K562 (cell line): Measurements from ENCODE around the gene MUSTN1. TPM values are rescaled to one million over a fixed set of nuclear protein-coding genes. Genes with fewer than 3 reads are reported as not detected.

Experiments
- ATAC-seq: fragments of 200-7000 bp; cut with Tn5 transposase; 3 replicates; pipeline ENCODE4 v1.9.1; 2020; ENCODE audit warnings: moderate library complexity
- BruUV-seq: library from RNA; stranded (reverse); fragments of 400-500 nt; replicated peaks from 2 replicates; lab custom pipeline; 2021; lab: Mats Ljungman, UMichigan
- CTCF ChIA-PET: fragments of 300-600 bp; formaldehyde crosslinking; extraction: SDS; loops from one replicate; lab custom pipeline; 2021; ENCODE audit warnings: low intra/inter-chr PET ratio; lab: Yijun Ruan, JAX
- POLR2A ChIA-PET: fragments of 300-600, 350-650 bp; sonication (Branson Sonifier 250); formaldehyde crosslinking; extraction: SDS; loops from one replicate; lab custom pipeline; 2021; ENCODE audit warnings: antibody characterized with exemption, inconsistent platforms; lab: Yijun Ruan, JAX
- DNase-seq, 4 experiments: peaks; one replicate each; pipeline versions ENCODE4 v3.0.0 to v3.0.0-alpha.2; 2011 to 2018; ENCODE audit warnings: low spot score in 3 of 4, mixed read lengths in 3 of 4; ENCODE audit errors: extremely low read depth in 1 of 4
- FAIRE-seq: peaks from 2 replicates; lab custom pipeline; 2011; peaks lifted over from hg19 to GRCh38; lab: Jason Lieb, UNC
- H2AFZ ChIP-seq: 2 replicates; pipeline ENCODE4 v1.6.0; 2011; ENCODE audit warnings: low read depth, low read length, control low read depth, inconsistent platforms
- H3K27ac ChIP-seq: fragments of 200-600 bp; 3 replicates; pipeline ENCODE4 v1.8.0; 2011; ENCODE audit warnings: low read depth, mild to moderate bottlenecking, control low read depth, inconsistent platforms, low read length, moderate library complexity, mixed read lengths; ENCODE audit errors: extremely low read depth
- H3K27me3 ChIP-seq, 2 experiments: fragments of 300-600 bp in 1 of 2; 2 replicates in 1 of 2; 3 replicates in 1 of 2; pipeline versions ENCODE4 v1.6.0 to v1.8.0; 2011; ENCODE audit warnings: inconsistent platforms in 2 of 2, low read length in 2 of 2, mild to moderate bottlenecking in 1 of 2, mixed read lengths in 1 of 2, moderate library complexity in 1 of 2; ENCODE audit not compliant: control insufficient read depth in 2 of 2, insufficient read depth in 2 of 2
- H3K36me3 ChIP-seq: fragments of 300-600 bp; 3 replicates; pipeline ENCODE4 v1.8.0; 2011; ENCODE audit warnings: mild to moderate bottlenecking, low read length, inconsistent platforms; ENCODE audit not compliant: control insufficient read depth, insufficient read depth
- H3K4me1 ChIP-seq, 2 experiments: fragments of 200-600 bp in 1 of 2; replicated peaks in 1 of 2; 2 replicates in 1 of 2; 3 replicates in 1 of 2; pipeline versions ENCODE4 v1.5.1 to v1.8.0; 2011; ENCODE audit warnings: inconsistent platforms in 2 of 2, low read length in 2 of 2, mild to moderate bottlenecking in 1 of 2, mixed read lengths in 1 of 2, moderate library complexity in 1 of 2; ENCODE audit not compliant: control insufficient read depth in 2 of 2, insufficient read depth in 2 of 2
- H3K4me2 ChIP-seq: 2 replicates; pipeline ENCODE4 v1.6.1; 2011; ENCODE audit warnings: low read length, control low read depth, inconsistent platforms, mixed read lengths; ENCODE audit not compliant: insufficient read depth
- H3K4me3 ChIP-seq: fragments of 200-600 bp; sonication (generic), shearing (Covaris generic); 2 replicates; pipeline ENCODE4 v1.5.1; 2016; ENCODE audit warnings: control low read depth, inconsistent platforms
- H3K79me2 ChIP-seq: fragments of 200-600 bp; 3 replicates; pipeline ENCODE4 v1.8.0; 2011; ENCODE audit warnings: low read length, inconsistent platforms; ENCODE audit not compliant: control insufficient read depth, insufficient read depth
- H3K9ac ChIP-seq, 2 experiments: 2 replicates each; pipeline versions ENCODE4 v1.6.0 to v1.6.1; 2011; ENCODE audit warnings: low read depth in 2 of 2, low read length in 2 of 2, control low read depth in 1 of 2, inconsistent platforms in 1 of 2, mild to moderate bottlenecking in 1 of 2, mixed read lengths in 1 of 2; ENCODE audit not compliant: insufficient read depth in 1 of 2
- H3K9me1 ChIP-seq: one replicate; pipeline ENCODE4 v1.6.0; 2011; ENCODE audit warnings: inconsistent platforms, mild to moderate bottlenecking, low read length, moderate library complexity; ENCODE audit not compliant: control insufficient read depth, insufficient read depth
- H3K9me3 ChIP-seq: replicated peaks from 2 replicates; pipeline ENCODE4 v1.5.1; 2011; ENCODE audit warnings: low read depth, low read length, inconsistent platforms; ENCODE audit not compliant: control insufficient read depth, insufficient read depth
- H4K20me1 ChIP-seq: replicated peaks from 2 replicates; pipeline ENCODE4 v1.6.1; 2011; ENCODE audit warnings: low read length, inconsistent platforms, mixed read lengths; ENCODE audit not compliant: control insufficient read depth, insufficient read depth
- CREB1 ChIP-seq, 2 experiments: sonication (generic) in 1 of 2; formaldehyde crosslinking in 1 of 2; IDR thresholded peaks; 2 replicates each; pipeline versions ENCODE4 v1.6.1 to v1.8.0; 2012 to 2022; ENCODE audit warnings: inconsistent platforms in 1 of 2, mild to moderate bottlenecking in 1 of 2, missing genetic modification reagents in 1 of 2, moderate library complexity in 1 of 2
- NBN ChIP-seq: fragments of 450-650 bp; IDR thresholded peaks from 2 replicates; pipeline ENCODE4 v1.6.1; 2016; ENCODE audit warnings: low read depth, mild to moderate bottlenecking
- RERE ChIP-seq: sonication (generic); formaldehyde crosslinking; IDR thresholded peaks from 2 replicates; pipeline ENCODE4 v1.8.0; 2023; ENCODE audit warnings: missing genetic modification reagents, mild to moderate bottlenecking, borderline replicate concordance
- TFAM ChIP-seq: fragments of 250-450 bp; sonication (Bioruptor Pico); conservative IDR thresholded peaks from 2 replicates; pipeline ENCODE4 v1.5.0; 2021; ENCODE audit warnings: mild to moderate bottlenecking, moderate library complexity
- ZNF431 ChIP-seq: sonication (generic); formaldehyde crosslinking; IDR thresholded peaks from 2 replicates; pipeline ENCODE4 v1.8.0; 2022; ENCODE audit warnings: mild to moderate bottlenecking, missing genetic modification reagents
- WGBS: fragments of 100-300 bp; shearing (Covaris generic); methylation state at CpG from one replicate; pipeline ENCODE4 v1.1.6; 2016; ENCODE audit warnings: low coverage, mixed read lengths; ENCODE audit not compliant: insufficient coverage; ENCODE audit errors: missing lambda C conversion rate; 5-methylcytosine and 5-hydroxymethylcytosine counted together
- in situ Hi-C: fragments of 300-500 bp; cut with MboI; formaldehyde crosslinking; loops from 4 replicates; pipeline ENCODE4 v1.15.0; 2018; ENCODE audit warnings: inconsistent platforms, mixed read lengths
- intact Hi-C: fragments of 100-400 bp; cut with micrococcal nuclease; formaldehyde crosslinking; loops from 2 replicates; pipeline ENCODE4 v1.14.2; 2022
- polyA plus RNA-seq, 8 experiments: library from polyadenylated mRNA; depleted of rRNA in 4 of 8; stranded (reverse) in 5 of 8; unstranded in 3 of 8; fragments of >200 nt; fragmentation: Nextera tagmentation in 2 of 8; fragmentation: Illumina TruSeq in 1 of 8; extraction: Ambion mirVana in 2 of 8; extraction: Trizol in 1 of 8; gene quantifications; 2 replicates each; pipeline versions ENCODE4 v1.2.1 to v1.2.3, GENCODE V29; 2011 to 2014; ENCODE audit warnings: inconsistent platforms in 1 of 8, missing spikeins in 1 of 8
- total RNA-seq, 7 experiments: library from RNA; depleted of rRNA in 6 of 7; stranded (reverse); fragments of >200 nt in 6 of 7; fragmentation: Illumina TruSeq in 2 of 7; extraction: Trizol in 2 of 7; gene quantifications; 2 replicates each; pipeline versions ENCODE4 v1.2.1 to v1.2.3, GENCODE V29; 2011 to 2021; ENCODE audit warnings: low replicate concordance in 1 of 7
- TF ChIP-seq, protein P1 (sequence below): conservative IDR thresholded peaks from 2 replicates; pipeline ENCODE4 v1.6.1; 2011; ENCODE audit warnings: low read depth, mild to moderate bottlenecking, low read length; ENCODE audit not compliant: control insufficient read depth

Gene MUSTN1
- total and polyA plus RNA-seq, 9 of the 15 experiments (the other 6 are each of a cell fraction or from before 2014, with no cell fraction given), result 0.15 to 0.78 (median 0.44) TPM; not detected in 4

- Histone ChIP-seq H3K79me2 (no peaks in the 10 kb centered on the region), H3K4me2 (no peak overlapping the region), H3K9me1 (no peaks in the 10 kb centered on the region), H3K4me3 (no peak overlapping the region), H3K9me3 (no peaks in the 10 kb centered on the region), H3K9ac (no peak overlapping the region), H3K4me1 (peaks cover 0 to 4% of the 10 kb centered on the region in 2 experiments; a peak in 1 of 5 replicates), H4K20me1 (no peaks in the 10 kb centered on the region), H3K36me3 (no peaks in the 10 kb centered on the region), H3K27ac (no peak overlapping the region), H2AFZ (no peak overlapping the region), H3K27me3 (no peaks in the 10 kb centered on the region)
- ATAC-seq, result no peak
- no peak for FAIRE-seq
- in situ Hi-C loops, result no loop called here
- no TSS peak for BruUV-seq
- WGBS, result 30% methylated on average over 3 of the region's 3 CpGs
- ChIA-PET CTCF (no interaction called here), POLR2A (no interaction called here)
- DNase-seq, result no peak
- intact Hi-C loops, result no loop called here
- TF ChIP-seq ZNF431 (CRISPR knock-in tag) (no peak), RERE (CRISPR knock-in tag) (no peak), NBN (no peak), TFAM (no peak), CREB1 (IDR thresholded peaks at IDR 0.05) (no peak), CREB1 (CRISPR knock-in tag; IDR thresholded peaks at IDR 0.05) (no peak)
- TF ChIP-seq, protein P1, sequence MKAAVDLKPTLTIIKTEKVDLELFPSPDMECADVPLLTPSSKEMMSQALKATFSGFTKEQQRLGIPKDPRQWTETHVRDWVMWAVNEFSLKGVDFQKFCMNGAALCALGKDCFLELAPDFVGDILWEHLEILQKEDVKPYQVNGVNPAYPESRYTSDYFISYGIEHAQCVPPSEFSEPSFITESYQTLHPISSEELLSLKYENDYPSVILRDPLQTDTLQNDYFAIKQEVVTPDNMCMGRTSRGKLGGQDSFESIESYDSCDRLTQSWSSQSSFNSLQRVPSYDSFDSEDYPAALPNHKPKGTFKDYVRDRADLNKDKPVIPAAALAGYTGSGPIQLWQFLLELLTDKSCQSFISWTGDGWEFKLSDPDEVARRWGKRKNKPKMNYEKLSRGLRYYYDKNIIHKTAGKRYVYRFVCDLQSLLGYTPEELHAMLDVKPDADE, result no peak
Measured at GRCh38 chr3:52857133-52857532, 22.3 kb upstream of the MUSTN1 start.
